ENCODE measurements around the gene MRGPRD. TPM values are rescaled to one million over a fixed set of nuclear protein-coding genes. Genes with fewer than 3 reads are reported as not detected.

Gene MRGPRD
- total and polyA plus RNA-seq, 2 of the 13 experiments (the other 11 are each of a cell fraction or from before 2014, with no cell fraction given), result not detected

- H3K9ac ChIP-seq (ENCODE audit: insufficient read depth, low read depth, low read length), result no peak overlapping the region
- no peaks in the 10 kb centered on the region for H3K36me3 ChIP-seq (replicated peaks in 1 of 2; ENCODE audit: control insufficient read depth in 1 of 2, insufficient read depth in 2 of 2, low read length in 2 of 2)
- H3K9me3 ChIP-seq (ENCODE audit: low read length), result no peaks in the 10 kb centered on the region
- H4K20me1 ChIP-seq (ENCODE audit: insufficient read depth, low read length), result no peaks in the 10 kb centered on the region
- no peak for DNase-seq (ENCODE audit: low spot score)
- no peak overlapping the region for H3K4me2 ChIP-seq (ENCODE audit: low read depth, low read length)
- BruUV-seq (replicated peaks), result no TSS peak
- in situ Hi-C loops (cut with HindIII; ENCODE audit: extremely low pct_ligation_motif_present, low pct_unique_long_range_greater_than_20kb) (no loop called here), intact Hi-C loops (cut with micrococcal nuclease; ENCODE audit: unreplicated experiment) (no loop called here)
- H2AFZ ChIP-seq (ENCODE audit: low read length), result no peak overlapping the region
- H3K4me1 ChIP-seq (ENCODE audit: insufficient read depth, low read length), result peaks cover 10% of the 10 kb centered on the region
- POLR2A ChIA-PET, result interaction anchor here (1.7 kb wide), 1 partner anchor 9 kb away, joined by 3 read pairs; no protein-coding TSS in a partner anchor
- no peaks in the 10 kb centered on the region for H3K79me2 ChIP-seq (ENCODE audit: insufficient read depth, low read length)
- CTCF ChIA-PET (ENCODE audit: low intra/inter-chr PET ratio, low total read pairs), result no interaction called here
- H3K27me3 ChIP-seq (ENCODE audit: control insufficient read depth in 1 of 2, insufficient read depth in 2 of 2, low read length in 2 of 2), result peaks cover 1 to 29% of the 10 kb centered on the region in 2 experiments; a peak in 3 of 5 replicates
- H3K4me3 ChIP-seq (replicated peaks in 1 of 3; ENCODE audit: insufficient read depth in 1 of 3, low read depth in 2 of 3, low read length in 3 of 3), result no peak overlapping the region
- 6% methylated on average over 13 of the region's 13 CpGs for WGBS (ENCODE audit: low lambda C conversion rate)
- TF ChIP-seq ZNF75D (CRISPR knock-in tag; IDR thresholded peaks at IDR 0.05; ENCODE audit: borderline replicate concordance), result no peak
- TF ChIP-seq BCL3 (CRISPR knock-in tag; IDR thresholded peaks at IDR 0.05), result no peak
- TF ChIP-seq HDAC2 (CRISPR knock-in tag; IDR thresholded peaks at IDR 0.05), result no peak
- no peak for TF ChIP-seq PHB2 (IDR thresholded peaks at IDR 0.05; ENCODE audit: partially characterized antibody)
- TF ChIP-seq ZNF414 (CRISPR knock-in tag; IDR thresholded peaks at IDR 0.05), result no peak
- no peak for TF ChIP-seq SP4 (CRISPR knock-in tag; IDR thresholded peaks at IDR 0.05)
- no peak for TF ChIP-seq ARNT (IDR thresholded peaks at IDR 0.05)
- no peak for TF ChIP-seq MLX (CRISPR knock-in tag; IDR thresholded peaks at IDR 0.05)
- no peak for TF ChIP-seq ATRX (CRISPR knock-in tag; IDR thresholded peaks at IDR 0.05; ENCODE audit: borderline replicate concordance)
- TF ChIP-seq ZNF589 (CRISPR knock-in tag; conservative IDR thresholded peaks at IDR 0.05), result no peak
- no peak for TF ChIP-seq TFAP4 (IDR thresholded peaks at IDR 0.05; ENCODE audit: borderline replicate concordance, low read depth)
- no peak for TF ChIP-seq ZNF629 (CRISPR knock-in tag; conservative IDR thresholded peaks at IDR 0.05)
- no peak for TF ChIP-seq ATF2 (CRISPR knock-in tag; IDR thresholded peaks at IDR 0.05)
- TF ChIP-seq GATA4 (IDR thresholded peaks at IDR 0.05; ENCODE audit: borderline replicate concordance, low read depth), result no peak
- H3K27ac ChIP-seq (ENCODE audit: extremely low read length, insufficient read depth, low read length), result no peak overlapping the region
- ATAC-seq, result peak; percentile 57
- FAIRE-seq, result no peak
Observed at GRCh38 chr11:69018924-69019323, 38.1 kb upstream of the MRGPRD start.

Measured in HepG2 (cell line).